Measurements from ENCODE around the gene PLCH1.

DNA sequence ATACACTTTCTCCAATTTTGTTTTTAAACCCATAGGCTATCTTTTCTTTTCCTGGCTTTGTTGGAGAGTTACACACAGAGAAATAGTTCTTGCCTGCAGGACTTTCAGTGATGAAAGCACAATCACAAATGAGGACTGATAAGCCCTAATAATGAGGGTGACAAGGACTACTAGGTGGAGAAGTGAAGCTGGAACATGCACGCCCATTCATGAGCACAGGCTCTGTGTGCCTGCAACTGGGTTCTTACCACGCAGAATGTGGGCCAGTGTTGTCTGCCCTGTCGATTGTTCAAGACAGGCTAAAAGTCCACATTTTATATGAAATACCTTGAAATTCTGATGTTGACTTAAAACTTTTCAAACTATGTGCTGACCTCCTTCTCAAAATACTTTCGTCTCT is 289.1 kb downstream of the PLCH1 start:
- TF ChIP-seq, protein P1, sequence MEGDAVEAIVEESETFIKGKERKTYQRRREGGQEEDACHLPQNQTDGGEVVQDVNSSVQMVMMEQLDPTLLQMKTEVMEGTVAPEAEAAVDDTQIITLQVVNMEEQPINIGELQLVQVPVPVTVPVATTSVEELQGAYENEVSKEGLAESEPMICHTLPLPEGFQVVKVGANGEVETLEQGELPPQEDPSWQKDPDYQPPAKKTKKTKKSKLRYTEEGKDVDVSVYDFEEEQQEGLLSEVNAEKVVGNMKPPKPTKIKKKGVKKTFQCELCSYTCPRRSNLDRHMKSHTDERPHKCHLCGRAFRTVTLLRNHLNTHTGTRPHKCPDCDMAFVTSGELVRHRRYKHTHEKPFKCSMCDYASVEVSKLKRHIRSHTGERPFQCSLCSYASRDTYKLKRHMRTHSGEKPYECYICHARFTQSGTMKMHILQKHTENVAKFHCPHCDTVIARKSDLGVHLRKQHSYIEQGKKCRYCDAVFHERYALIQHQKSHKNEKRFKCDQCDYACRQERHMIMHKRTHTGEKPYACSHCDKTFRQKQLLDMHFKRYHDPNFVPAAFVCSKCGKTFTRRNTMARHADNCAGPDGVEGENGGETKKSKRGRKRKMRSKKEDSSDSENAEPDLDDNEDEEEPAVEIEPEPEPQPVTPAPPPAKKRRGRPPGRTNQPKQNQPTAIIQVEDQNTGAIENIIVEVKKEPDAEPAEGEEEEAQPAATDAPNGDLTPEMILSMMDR (conservative IDR thresholded peaks at IDR 0.05 in 1 of 2, IDR thresholded peaks at IDR 0.05 in 1 of 2; ENCODE audit: low read depth in 1 of 2, low read length in 2 of 2): no peak
- TF ChIP-seq EZH2 (IDR thresholded peaks at IDR 0.05; ENCODE audit: low read length, missing control alignments): no peak
